ENCODE data around the gene WNT7B. TPM values are rescaled to one million over a fixed set of nuclear protein-coding genes. Genes with fewer than 3 reads are reported as not detected.

The WNT7B gene
- total RNA-seq, 1 donor from 2014 or later, result 14.2 TPM

GRCh38 chr22:45995405-45996101 is 18.6 kb upstream of the WNT7B start:
- Mint-ChIP-seq H3K4me3 (no peak overlapping the region), H3K9me3 (peaks cover 3% of the 10 kb centered on the region), H3K27ac (ENCODE audit: unreplicated experiment) (no peak overlapping the region), H3K36me3 (ENCODE audit: low read depth) (no peaks in the 10 kb centered on the region), H3K27me3 (ENCODE audit: low read depth) (peaks cover 5% of the 10 kb centered on the region), H3K4me1 (peaks cover 4% of the 10 kb centered on the region)
- TF ChIP-seq CTCF (conservative IDR thresholded peaks at IDR 0.05), result no peak
- DNase-seq (ENCODE audit: low read depth, low spot score), result no peak

GRCh38 chr22:45994491-45995404 is 17.8 kb upstream of the WNT7B start:
- H3K4me3 Mint-ChIP-seq, result no peak overlapping the region

GRCh38 chr22:45993841-45994240 is 16.9 kb upstream of the WNT7B start:
- H3K27ac Mint-ChIP-seq (ENCODE audit: unreplicated experiment), result no peak overlapping the region

More at GRCh38 chr22:45994491-45995404, 17.8 kb upstream of the WNT7B start:
- H3K9me3 Mint-ChIP-seq, result peaks cover 3% of the 10 kb centered on the region
- peaks cover 5% of the 10 kb centered on the region for H3K27me3 Mint-ChIP-seq (ENCODE audit: low read depth)
- peak; percentile 93 for TF ChIP-seq CTCF (conservative IDR thresholded peaks at IDR 0.05)
- peaks cover 4% of the 10 kb centered on the region for H3K4me1 Mint-ChIP-seq
- no peak overlapping the region for H3K27ac Mint-ChIP-seq (ENCODE audit: unreplicated experiment)
- DNase-seq (ENCODE audit: low read depth, low spot score), result peak; percentile 99
- H3K36me3 Mint-ChIP-seq (ENCODE audit: low read depth), result no peaks in the 10 kb centered on the region

GRCh38 chr22:45993143-45993692 is 16.3 kb upstream of the WNT7B start:
- no peaks in the 10 kb centered on the region for H3K36me3 Mint-ChIP-seq (ENCODE audit: low read depth)
- H3K27me3 Mint-ChIP-seq (ENCODE audit: low read depth), result peaks cover 3% of the 10 kb centered on the region
- DNase-seq (ENCODE audit: low read depth, low spot score), result no peak
- peaks cover 3% of the 10 kb centered on the region for H3K9me3 Mint-ChIP-seq
- H3K27ac Mint-ChIP-seq (ENCODE audit: unreplicated experiment), result no peak overlapping the region
- no peak for TF ChIP-seq CTCF (conservative IDR thresholded peaks at IDR 0.05)
- no peak overlapping the region for H3K4me3 Mint-ChIP-seq
- peaks cover 4% of the 10 kb centered on the region for H3K4me1 Mint-ChIP-seq

More at GRCh38 chr22:45993841-45994240, 16.9 kb upstream of the WNT7B start:
- no peak for DNase-seq (ENCODE audit: low read depth, low spot score)
- H3K27me3 Mint-ChIP-seq (ENCODE audit: low read depth), result peaks cover 5% of the 10 kb centered on the region
- no peaks in the 10 kb centered on the region for H3K36me3 Mint-ChIP-seq (ENCODE audit: low read depth)
- no peak for TF ChIP-seq CTCF (conservative IDR thresholded peaks at IDR 0.05)
- H3K4me1 Mint-ChIP-seq, result peaks cover 4% of the 10 kb centered on the region
- peaks cover 3% of the 10 kb centered on the region for H3K9me3 Mint-ChIP-seq
- no peak overlapping the region for H3K4me3 Mint-ChIP-seq

- no peak overlapping the region for H3K4me3 Mint-ChIP-seq
- no peak overlapping the region for H3K27ac Mint-ChIP-seq (ENCODE audit: unreplicated experiment)
- peaks cover 3% of the 10 kb centered on the region for H3K27me3 Mint-ChIP-seq (ENCODE audit: low read depth)
- no peak for TF ChIP-seq CTCF (conservative IDR thresholded peaks at IDR 0.05)
- no peaks in the 10 kb centered on the region for H3K36me3 Mint-ChIP-seq (ENCODE audit: low read depth)
- H3K9me3 Mint-ChIP-seq, result peaks cover 3% of the 10 kb centered on the region
- DNase-seq (ENCODE audit: low read depth, low spot score), result no peak
- H3K4me1 Mint-ChIP-seq, result peaks cover 4% of the 10 kb centered on the region
These were observed 15.8 kb upstream of the WNT7B start for GRCh38 chr22:45992737-45993136.

Measured in neural crest cell (in vitro differentiated cells).